LHCN-M2 (cell line): Measurements from ENCODE around the gene PBLD. TPM values are rescaled to one million over a fixed set of nuclear protein-coding genes. Genes with fewer than 3 reads are reported as not detected.
"Not testable (repeated sequence)": the region's sequence is repeated elsewhere in the genome, so short reads cannot be mapped to it uniquely, and the experiment has no call there.

Source experiments
- DNase-seq: peaks from one replicate; pipeline ENCODE4 v3.0.0-alpha.2; 2012; ENCODE audit warnings: low read depth
- total RNA-seq: library from RNA; depleted of rRNA; stranded (reverse); fragments of >200 nt; gene quantifications from 2 replicates; pipeline ENCODE4 v1.2.3, GENCODE V29; 2014

The PBLD gene
- total RNA-seq, 1 experiment from 2014 or later, result 6.8 TPM

GRCh38 chr10:68331455-68332258, 1.1 kb downstream of the PBLD start, which contains the start of gene HNRNPH3:
Gene HNRNPH3, plus strand, starts transcription at chr10:68332064. Its CDS starts 5,158 bp downstream, at chr10:68337222.
- DNase-seq, result peak; percentile 96

GRCh38 chr10:68330852-68331454, 1.8 kb downstream of the PBLD start:
- DNase-seq, result peak; percentile 28

- no peak for DNase-seq
These were observed 3.2 kb downstream of the PBLD start for GRCh38 chr10:68329506-68329861.

- peak; percentile 83 for DNase-seq
These were observed 4.6 kb downstream of the PBLD start for GRCh38 chr10:68327889-68328786.

- not testable (repeated sequence) for DNase-seq
These were observed 8.3 kb downstream of the PBLD start for GRCh38 chr10:68324396-68324795.

GRCh38 chr10:68318331-68319059, 14.2 kb downstream of the PBLD start:
- no peak for DNase-seq

- DNase-seq, result no peak
These were observed 17.1 kb downstream of the PBLD start for GRCh38 chr10:68315582-68315981.

- DNase-seq, result not testable (repeated sequence)
These were observed 17.8 kb downstream of the PBLD start for GRCh38 chr10:68314930-68315329.

GRCh38 chr10:68310531-68310930, 22.2 kb downstream of the PBLD start:
- no peak for DNase-seq

GRCh38 chr10:68305854-68306253, 26.9 kb downstream of the PBLD start:
- DNase-seq, result no peak

GRCh38 chr10:68303849-68304412, 28.8 kb downstream of the PBLD start:
- DNase-seq, result no peak

- DNase-seq, result no peak
These were observed 29.9 kb downstream of the PBLD start for GRCh38 chr10:68302871-68303270.

- DNase-seq, result no peak
These were observed 30.3 kb downstream of the PBLD start for GRCh38 chr10:68302503-68302823.

GRCh38 chr10:68301790-68302502, 30.8 kb downstream of the PBLD start:
- DNase-seq, result peak; percentile 62

GRCh38 chr10:68301301-68301700, 31.4 kb downstream of the PBLD start:
- DNase-seq, result no peak

- DNase-seq, result no peak
These were observed 35.7 kb downstream of the PBLD start for GRCh38 chr10:68296843-68297663.

GRCh38 chr10:68290736-68291135, 42.0 kb downstream of the PBLD start:
- DNase-seq, result no peak

- DNase-seq, result no peak
These were observed 44.0 kb downstream of the PBLD start for GRCh38 chr10:68288717-68289116.
